IPS-20b (cell line): ENCODE results near the gene TELO2.

ENCODE experiments used
- H3K27ac ChIP-seq: one replicate; pipeline ENCODE4 v1.5.1; 2013; ENCODE audit warnings: low read length
- H3K27me3 ChIP-seq: 2 replicates; pipeline ENCODE4 v1.6.1; 2013; ENCODE audit warnings: mild to moderate bottlenecking, low read length, inconsistent platforms; ENCODE audit not compliant: insufficient read depth
- H3K36me3 ChIP-seq: 2 replicates; pipeline ENCODE4 v1.6.1; 2013; ENCODE audit warnings: low read depth, mild to moderate bottlenecking, inconsistent platforms, low read length, moderate library complexity; ENCODE audit not compliant: insufficient read depth
- H3K4me1 ChIP-seq: 2 replicates; pipeline ENCODE4 v1.6.1; 2013; ENCODE audit warnings: mild to moderate bottlenecking, control low read depth, inconsistent platforms, low read length, moderate library complexity; ENCODE audit not compliant: insufficient read depth
- H3K4me3 ChIP-seq: 2 replicates; pipeline ENCODE4 v1.5.1; 2013; ENCODE audit warnings: mild to moderate bottlenecking, low read length, inconsistent platforms
- H3K9ac ChIP-seq: 2 replicates; pipeline ENCODE4 v1.6.1; 2013; ENCODE audit warnings: low read depth, mild to moderate bottlenecking, inconsistent platforms, low read length, moderate library complexity
- H3K9me3 ChIP-seq: 2 replicates; pipeline ENCODE4 v1.6.1; 2013; ENCODE audit warnings: mild to moderate bottlenecking, low read depth, low read length, inconsistent platforms; ENCODE audit not compliant: insufficient read depth

Gene TELO2

GRCh38 chr16:1506494-1507213, 13.5 kb downstream of the TELO2 start:
- H3K9ac ChIP-seq = no peak overlapping the region
- H3K27ac ChIP-seq = no peak overlapping the region
- H3K27me3 ChIP-seq = no peaks in the 10 kb centered on the region
- no peaks in the 10 kb centered on the region for H3K4me1 ChIP-seq
- H3K36me3 ChIP-seq = peaks cover 30% of the 10 kb centered on the region
- no peak overlapping the region for H3K4me3 ChIP-seq
- no peaks in the 10 kb centered on the region for H3K9me3 ChIP-seq

GRCh38 chr16:1508494-1509187, 15.5 kb downstream of the TELO2 start:
- Histone ChIP-seq H3K27ac (no peak overlapping the region), H3K9ac (no peak overlapping the region), H3K27me3 (no peaks in the 10 kb centered on the region), H3K36me3 (peaks cover 12% of the 10 kb centered on the region), H3K9me3 (no peaks in the 10 kb centered on the region), H3K4me3 (no peak overlapping the region), H3K4me1 (no peaks in the 10 kb centered on the region)

- H3K27me3 ChIP-seq = no peaks in the 10 kb centered on the region
These were observed 16.4 kb downstream of the TELO2 start for GRCh38 chr16:1509307-1510221.

GRCh38 chr16:1510272-1510671, 17.1 kb downstream of the TELO2 start:
- Histone ChIP-seq H3K36me3 (peaks cover 6% of the 10 kb centered on the region), H3K27me3 (no peaks in the 10 kb centered on the region), H3K9ac (no peak overlapping the region), H3K27ac (no peak overlapping the region), H3K9me3 (peaks cover 4% of the 10 kb centered on the region; the same call in 1 of the 2 replicates), H3K4me3 (no peak overlapping the region), H3K4me1 (no peaks in the 10 kb centered on the region)

More at GRCh38 chr16:1509307-1510221, 16.4 kb downstream of the TELO2 start:
- peaks cover 9% of the 10 kb centered on the region for H3K36me3 ChIP-seq
- no peaks in the 10 kb centered on the region for H3K4me1 ChIP-seq
- no peak overlapping the region for H3K9ac ChIP-seq
- H3K9me3 ChIP-seq = peaks cover 4% of the 10 kb centered on the region; the same call in 1 of the 2 replicates
- H3K4me3 ChIP-seq = no peak overlapping the region
- no peak overlapping the region for H3K27ac ChIP-seq

- no peak overlapping the region for H3K9ac ChIP-seq
- no peaks in the 10 kb centered on the region for H3K27me3 ChIP-seq
- H3K27ac ChIP-seq = no peak overlapping the region
- peaks cover 6% of the 10 kb centered on the region for H3K36me3 ChIP-seq
- no peak overlapping the region for H3K4me3 ChIP-seq
- no peaks in the 10 kb centered on the region for H3K4me1 ChIP-seq
- H3K9me3 ChIP-seq = peaks cover 4% of the 10 kb centered on the region; the same call in 1 of the 2 replicates
These were observed 17.8 kb downstream of the TELO2 start for GRCh38 chr16:1510941-1511351.

- Histone ChIP-seq H3K9me3 (peaks cover 4% of the 10 kb centered on the region; the same call in 1 of the 2 replicates), H3K27me3 (no peaks in the 10 kb centered on the region), H3K9ac (no peak overlapping the region), H3K36me3 (peaks cover 6% of the 10 kb centered on the region), H3K4me3 (no peak overlapping the region), H3K27ac (no peak overlapping the region), H3K4me1 (no peaks in the 10 kb centered on the region)
These were observed 18.8 kb downstream of the TELO2 start for GRCh38 chr16:1511662-1512569.

- H3K36me3 ChIP-seq = peaks cover 6% of the 10 kb centered on the region
These were observed 19.6 kb downstream of the TELO2 start for GRCh38 chr16:1512774-1513173.

GRCh38 chr16:1514507-1514906, 21.3 kb downstream of the TELO2 start:
- Histone ChIP-seq H3K9me3 (peaks cover 4% of the 10 kb centered on the region; the same call in 1 of the 2 replicates), H3K9ac (no peak overlapping the region), H3K27me3 (no peaks in the 10 kb centered on the region), H3K4me1 (no peaks in the 10 kb centered on the region), H3K4me3 (no peak overlapping the region), H3K36me3 (peaks cover 6% of the 10 kb centered on the region), H3K27ac (no peak overlapping the region)

More at GRCh38 chr16:1512774-1513173, 19.6 kb downstream of the TELO2 start:
- Histone ChIP-seq H3K4me3 (no peak overlapping the region), H3K4me1 (no peaks in the 10 kb centered on the region), H3K27me3 (no peaks in the 10 kb centered on the region), H3K9me3 (peaks cover 4% of the 10 kb centered on the region; the same call in 1 of the 2 replicates), H3K9ac (no peak overlapping the region), H3K27ac (no peak overlapping the region)

- no peaks in the 10 kb centered on the region for H3K27me3 ChIP-seq
- H3K4me3 ChIP-seq = no peak overlapping the region
- H3K36me3 ChIP-seq = no peaks in the 10 kb centered on the region
- no peaks in the 10 kb centered on the region for H3K4me1 ChIP-seq
- H3K9me3 ChIP-seq = peaks cover 4% of the 10 kb centered on the region; the same call in 1 of the 2 replicates
- H3K9ac ChIP-seq = no peak overlapping the region
- no peak overlapping the region for H3K27ac ChIP-seq
These were observed 25.5 kb downstream of the TELO2 start for GRCh38 chr16:1518626-1519135.

- H3K27me3 ChIP-seq = no peaks in the 10 kb centered on the region
- H3K36me3 ChIP-seq = no peaks in the 10 kb centered on the region
- no peak overlapping the region for H3K4me3 ChIP-seq
- H3K4me1 ChIP-seq = no peaks in the 10 kb centered on the region
- no peak overlapping the region for H3K9ac ChIP-seq
- H3K27ac ChIP-seq = no peak overlapping the region
- no peaks in the 10 kb centered on the region for H3K9me3 ChIP-seq
These were observed 26.7 kb downstream of the TELO2 start for GRCh38 chr16:1519831-1520230.
